ENCODE results near the gene PGA4. TPM values are rescaled to one million over a fixed set of nuclear protein-coding genes. Genes with fewer than 3 reads are reported as not detected.
A peak's percentile ranks its signal among the peaks of the same experiment; 100 is the strongest.

PGA4 gene
- total and polyA plus RNA-seq, 2 of the 8 experiments (the other 6 are each of a cell fraction or from before 2014, with no cell fraction given): 1.3 TPM; not detected in 1

DNA sequence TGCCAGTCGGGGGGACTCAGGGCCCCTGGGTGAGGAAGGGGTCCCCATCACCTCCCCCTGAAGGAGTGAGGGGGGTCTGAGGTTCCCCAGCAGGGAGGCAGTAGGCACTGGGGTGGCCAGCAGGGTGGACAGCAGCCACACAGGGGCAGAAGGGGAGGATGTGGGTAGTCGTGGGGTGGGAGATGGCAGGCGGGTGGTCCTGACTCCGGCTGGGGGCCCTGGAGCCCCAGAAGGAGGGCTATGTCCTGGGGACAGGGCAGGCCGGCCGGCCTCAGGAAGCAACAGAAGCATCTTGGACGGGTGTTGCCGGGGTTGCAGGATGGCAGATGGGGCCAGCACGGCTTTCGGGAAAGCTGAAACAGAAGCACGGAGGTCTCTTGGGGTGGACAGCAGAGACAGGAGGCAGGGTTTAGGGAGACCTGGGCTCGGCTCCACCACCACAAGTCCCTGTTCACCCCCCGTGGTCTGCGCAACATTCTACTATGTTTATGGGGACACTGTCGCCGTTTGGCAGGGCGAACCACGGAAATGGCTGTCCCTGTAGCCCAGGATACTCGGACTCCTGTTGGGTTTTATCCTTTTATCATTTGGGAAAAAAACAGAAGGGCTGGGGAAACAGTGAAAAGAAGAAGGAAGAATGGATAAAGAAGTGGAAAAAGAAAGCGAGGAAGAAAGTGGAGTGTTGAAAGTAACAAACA lies 58.9 kb downstream of the PGA4 start:
- CTCF ChIA-PET (ENCODE audit: partially characterized antibody): interaction anchor here (0.8 to 1.7 kb wide), 9 partner anchors 9 to 104 kb away, joined by 3 to 10 read pairs (median 4); partner anchors contain the start of gene VWCE
- no peaks in the 10 kb centered on the region for H3K79me1 ChIP-seq (ENCODE audit: low read depth, low read length)
- DNase-seq (ENCODE audit: low read depth in 1 of 2, low spot score in 2 of 2): no peak
- H4K8ac ChIP-seq (ENCODE audit: extremely low read depth, insufficient read depth, low read length): peak overlapping the region; percentile 16; the same call in 1 of the 2 replicates
- H3K56ac ChIP-seq (replicated peaks; ENCODE audit: insufficient read length, low read depth, low read length): no peak overlapping the region
- H3K4me3 ChIP-seq (ENCODE audit: extremely low read depth in 1 of 4, insufficient read depth in 2 of 4, low read depth in 3 of 4, low read length in 4 of 4): no peak overlapping the region
- H3K9me3 ChIP-seq (ENCODE audit: insufficient read depth in 2 of 2, low read depth in 1 of 2, low read length in 1 of 2): no peaks in the 10 kb centered on the region; a peak in 1 of 4 replicates
- 89 to 100% methylated on average over 1 to 19 of the region's 20 CpGs for WGBS, 2 experiments (ENCODE audit: extremely low coverage in 1 of 2, insufficient coverage in 1 of 2, insufficient read length in 1 of 2, insufficient replicate concordance in 2 of 2, low coverage in 1 of 2, low lambda C conversion rate in 2 of 2, missing lambda C conversion rate in 1 of 2)
- H3K23me2 ChIP-seq (ENCODE audit: low read depth, low read length): no peaks in the 10 kb centered on the region
- peaks cover 0 to 5% (median under 1%) of the 10 kb centered on the region in 4 experiments; a peak in 4 of 7 replicates for H3K27me3 ChIP-seq (replicated peaks in 1 of 4; ENCODE audit: control insufficient read depth in 3 of 4, extremely low read depth in 1 of 4, insufficient read depth in 3 of 4, low read length in 3 of 4)
- no peak overlapping the region for H3K14ac ChIP-seq (ENCODE audit: insufficient read length)
- H2BK5ac ChIP-seq (ENCODE audit: low read depth, low read length): no peak overlapping the region
- peaks cover 0 to 3% of the 10 kb centered on the region in 2 experiments for H4K20me1 ChIP-seq (replicated peaks in 1 of 2; ENCODE audit: control insufficient read depth in 1 of 2, insufficient read depth in 2 of 2, low read length in 2 of 2)
- no peak overlapping the region for H4K5ac ChIP-seq (ENCODE audit: insufficient read length, low read depth, low read length)
- H3K36me3 ChIP-seq (ENCODE audit: control insufficient read depth in 2 of 4, insufficient read depth in 4 of 4, low read length in 3 of 4): peaks cover 2 to 9% (median 2%) of the 10 kb centered on the region in 4 experiments; a peak in 5 of 8 replicates
- no peak for FAIRE-seq
- H3K4ac ChIP-seq (replicated peaks; ENCODE audit: insufficient read length, low read depth, low read length): no peak overlapping the region
- no peak overlapping the region for H2BK120ac ChIP-seq (replicated peaks; ENCODE audit: low read depth, low read length)
- H2BK12ac ChIP-seq (ENCODE audit: low read depth, low read length): no peak overlapping the region
- no peak overlapping the region for H3K18ac ChIP-seq (ENCODE audit: extremely low read depth, low read length)
- H2BK20ac ChIP-seq (ENCODE audit: low read length): no peak overlapping the region
- peaks cover 0 to 8% (median 5%) of the 10 kb centered on the region in 4 experiments; a peak in 4 of 7 replicates for H3K4me1 ChIP-seq (replicated peaks in 1 of 4; ENCODE audit: control insufficient read depth in 3 of 4, insufficient read depth in 4 of 4, low read length in 3 of 4)
- H4K91ac ChIP-seq (replicated peaks; ENCODE audit: insufficient read length, low read length): no peak overlapping the region
- no peak overlapping the region for H2AK5ac ChIP-seq (ENCODE audit: low read depth, low read length)
- H3K4me2 ChIP-seq (ENCODE audit: insufficient read depth in 1 of 2, low read depth in 2 of 2, low read length in 2 of 2): peak overlapping the region in 1 of 2 experiments; percentile 63; a peak in 1 of 4 replicates
- H2BK15ac ChIP-seq (ENCODE audit: low read length): no peak overlapping the region
- H3K79me2 ChIP-seq (ENCODE audit: control insufficient read depth in 1 of 2, insufficient read depth in 2 of 2, low read length in 2 of 2): no peaks in the 10 kb centered on the region
- POLR2A ChIA-PET (ENCODE audit: partially characterized antibody): interaction anchor here (1.0 to 4.5 kb wide), 10 partner anchors 8 to 149 kb away, joined by 3 to 54 read pairs (median 3); partner anchors contain the start of genes CPSF7, CYB561A3, DDB1 and SDHAF2
- no peak overlapping the region for H2AFZ ChIP-seq (ENCODE audit: low read length)
- H3K27ac ChIP-seq (ENCODE audit: low read depth, low read length): no peak overlapping the region
- H3K23ac ChIP-seq (ENCODE audit: insufficient read length): no peak overlapping the region
- H3K9ac ChIP-seq (replicated peaks in 1 of 4; ENCODE audit: extremely low read depth in 1 of 4, low read depth in 3 of 4, low read length in 3 of 4): no peak overlapping the region
- no peak for TF ChIP-seq SP4 (IDR thresholded peaks at IDR 0.05; ENCODE audit: low read length)
- no peak for TF ChIP-seq POLR2A (IDR thresholded peaks at IDR 0.05; ENCODE audit: control extremely low read depth in 1 of 2, low read depth in 2 of 2, low read length in 2 of 2)
- no peak for TF ChIP-seq RNF2 (IDR thresholded peaks at IDR 0.05; ENCODE audit: borderline replicate concordance, low read depth, low read length, missing control alignments, poor library complexity, severe bottlenecking)
- no peak for TF ChIP-seq TCF12 (IDR thresholded peaks at IDR 0.05; ENCODE audit: low read depth, low read length)
- TF ChIP-seq PHF8 (conservative IDR thresholded peaks at IDR 0.05; ENCODE audit: low read depth, low read length): no peak
- TF ChIP-seq FOSL1 (IDR thresholded peaks at IDR 0.05; ENCODE audit: insufficient read depth, low read depth, low read length): no peak
- TF ChIP-seq KDM5A (IDR thresholded peaks at IDR 0.05; ENCODE audit: low read length): no peak
- TF ChIP-seq CTBP2 (IDR thresholded peaks at IDR 0.05; ENCODE audit: borderline replicate concordance, insufficient read depth, insufficient read length, low read length): no peak
- TF ChIP-seq CHD2 (IDR thresholded peaks at IDR 0.05; ENCODE audit: low read length): no peak
- TF ChIP-seq SRF (IDR thresholded peaks at IDR 0.05; ENCODE audit: low read depth, low read length): no peak
- TF ChIP-seq SAP30 (IDR thresholded peaks at IDR 0.05; ENCODE audit: insufficient read depth, insufficient replicate concordance, low read length): no peak
- TF ChIP-seq SUZ12 (IDR thresholded peaks at IDR 0.05; ENCODE audit: low read length): no peak
